Left forelimb (tissue), 1 donor: Measurements from ENCODE around the gene CRYAA.

Experiments
- DNase-seq: peaks from one replicate; pipeline ENCODE4 v3.0.0-alpha.2; 2018; ENCODE audit warnings: low spot score

The CRYAA gene

GRCh38 chr21:43203591-43203990 lies 34.8 kb downstream of the CRYAA start:
- DNase-seq: peak; percentile 54

GRCh38 chr21:43204638-43205037 lies 35.8 kb downstream of the CRYAA start:
- DNase-seq: peak; percentile 23

GRCh38 chr21:43206231-43207042 lies 37.6 kb downstream of the CRYAA start:
- DNase-seq: peak; percentile 33

GRCh38 chr21:43207043-43207315 lies 38.2 kb downstream of the CRYAA start:
- peak; percentile 30 for DNase-seq

GRCh38 chr21:43207868-43208267 lies 39.1 kb downstream of the CRYAA start:
- DNase-seq: peak; percentile 41

GRCh38 chr21:43208561-43209332 lies 39.9 kb downstream of the CRYAA start:
- peak; percentile 48 for DNase-seq

GRCh38 chr21:43209575-43210453 lies 41.0 kb downstream of the CRYAA start:
- peak; percentile 57 for DNase-seq

- peak; percentile 56 for DNase-seq
These were observed 41.8 kb downstream of the CRYAA start for GRCh38 chr21:43210454-43211071.

- DNase-seq: peak; percentile 46
These were observed 42.4 kb downstream of the CRYAA start for GRCh38 chr21:43211072-43211759.

GRCh38 chr21:43211760-43212115 lies 42.9 kb downstream of the CRYAA start:
- DNase-seq: peak; percentile 57
